ENCODE measurements around the gene SPIN1.
A peak's percentile ranks its signal among the peaks of the same experiment; 100 is the strongest.
"Not testable (repeated sequence)": the region's sequence is repeated elsewhere in the genome, so short reads cannot be mapped to it uniquely, and the experiment has no call there.

Gene SPIN1

DNA sequence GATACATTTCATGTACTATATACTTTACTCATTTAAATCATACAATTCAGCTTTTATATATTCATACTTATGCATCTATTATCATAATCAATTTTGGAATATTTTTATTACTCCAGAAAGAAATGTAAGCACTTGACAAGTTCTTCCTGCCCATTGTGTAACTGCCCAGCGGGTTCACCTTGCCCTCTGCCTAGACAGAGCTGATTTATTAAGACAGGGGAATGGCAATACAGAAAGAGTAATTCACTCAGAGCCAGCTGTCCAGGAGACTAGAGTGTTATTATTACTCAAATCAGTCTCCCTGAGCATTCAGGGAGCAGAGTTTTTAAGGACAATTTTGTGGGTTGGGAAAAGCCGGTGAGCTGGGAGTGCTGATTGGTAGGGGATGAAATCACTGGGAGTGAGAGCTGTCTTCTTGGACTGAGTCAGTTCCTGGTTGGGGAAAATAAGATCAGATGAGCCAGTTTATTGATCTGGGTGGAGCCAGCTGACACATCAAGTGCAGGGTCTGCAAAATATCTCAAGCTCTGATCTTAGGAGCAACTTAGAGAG is 16.1 kb upstream of the SPIN1 start:
- Histone ChIP-seq H3K4me3 (ENCODE audit: low read depth, low read length) (no peak overlapping the region), H3K36me3 (replicated peaks) (no peaks in the 10 kb centered on the region), H3K27ac (no peak overlapping the region), H3K27me3 (replicated peaks) (no peaks in the 10 kb centered on the region)
- in situ Hi-C loops (cut with HindIII; ENCODE audit: low pct_ligation_motif_present, low sequenced_read_pairs), result no loop called here
- no peak for DNase-seq
- TF ChIP-seq CTCF (IDR thresholded peaks at IDR 0.05; ENCODE audit: low read depth, low read length, missing control alignments), result no peak

- no peak for TF ChIP-seq CTCF (IDR thresholded peaks at IDR 0.05; ENCODE audit: low read depth, low read length, missing control alignments)
- H3K27ac ChIP-seq, result no peak overlapping the region
- in situ Hi-C loops (cut with HindIII; ENCODE audit: low pct_ligation_motif_present, low sequenced_read_pairs), result no loop called here
- no peak overlapping the region for H3K4me3 ChIP-seq (ENCODE audit: low read depth, low read length)
- H3K36me3 ChIP-seq (replicated peaks), result no peaks in the 10 kb centered on the region
- DNase-seq, result no peak
- no peaks in the 10 kb centered on the region for H3K27me3 ChIP-seq (replicated peaks)
These were observed 15.2 kb upstream of the SPIN1 start for GRCh38 chr9:88373045-88373444.

DNA sequence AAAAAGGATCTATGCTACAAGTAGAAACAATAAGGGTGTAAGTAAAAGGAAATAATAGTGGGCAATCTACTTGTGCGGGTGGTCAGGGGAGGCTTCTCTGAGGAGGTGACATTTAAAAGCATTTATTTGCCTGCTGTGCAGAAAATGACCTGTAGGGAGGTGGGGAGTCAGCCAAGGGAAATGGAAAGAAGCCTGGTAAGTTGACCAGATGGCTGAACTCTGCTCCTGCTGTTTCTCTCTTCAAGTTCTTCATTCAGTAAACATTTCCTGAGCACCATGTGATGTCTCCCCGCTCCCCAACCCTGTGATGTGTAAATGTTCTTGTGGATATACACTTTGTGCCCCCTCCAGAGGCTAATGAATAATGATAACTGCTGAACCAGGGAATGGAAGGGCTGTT is 9.9 kb upstream of the SPIN1 start:
- DNase-seq, result no peak
- in situ Hi-C loops (cut with HindIII; ENCODE audit: low pct_ligation_motif_present, low sequenced_read_pairs), result no loop called here
- peak; percentile 30 for TF ChIP-seq CTCF (IDR thresholded peaks at IDR 0.05; ENCODE audit: low read depth, low read length, missing control alignments)
- H3K36me3 ChIP-seq (replicated peaks), result no peaks in the 10 kb centered on the region
- H3K27ac ChIP-seq, result no peak overlapping the region
- H3K27me3 ChIP-seq (replicated peaks), result no peaks in the 10 kb centered on the region
- no peak overlapping the region for H3K4me3 ChIP-seq (ENCODE audit: low read depth, low read length)

DNA sequence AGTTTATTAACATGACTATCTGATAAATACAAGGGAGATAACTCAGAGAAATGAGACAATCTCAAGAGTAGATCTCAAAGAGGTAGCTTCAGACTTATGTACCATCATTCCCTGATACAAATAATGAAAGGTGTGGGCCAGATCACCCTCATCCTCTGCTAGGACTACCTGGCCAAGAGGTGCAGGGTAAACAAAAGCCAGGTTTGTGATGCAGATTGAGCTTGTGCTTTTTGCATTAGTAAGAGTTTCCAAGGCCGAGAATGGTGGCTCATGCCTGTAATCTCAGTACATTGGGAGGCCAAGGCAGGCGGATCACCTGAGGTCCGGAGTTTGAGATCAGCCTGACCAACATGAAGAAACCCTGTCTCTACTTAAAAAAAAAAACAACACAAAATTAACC is 8.9 kb upstream of the SPIN1 start:
- no peak overlapping the region for H3K4me3 ChIP-seq (ENCODE audit: low read depth, low read length)
- no peak overlapping the region for H3K27ac ChIP-seq
- no peak for TF ChIP-seq CTCF (IDR thresholded peaks at IDR 0.05; ENCODE audit: low read depth, low read length, missing control alignments)
- H3K27me3 ChIP-seq (replicated peaks), result no peaks in the 10 kb centered on the region
- H3K36me3 ChIP-seq (replicated peaks), result no peaks in the 10 kb centered on the region
- in situ Hi-C loops (cut with HindIII; ENCODE audit: low pct_ligation_motif_present, low sequenced_read_pairs), result no loop called here
- DNase-seq, result no peak

DNA sequence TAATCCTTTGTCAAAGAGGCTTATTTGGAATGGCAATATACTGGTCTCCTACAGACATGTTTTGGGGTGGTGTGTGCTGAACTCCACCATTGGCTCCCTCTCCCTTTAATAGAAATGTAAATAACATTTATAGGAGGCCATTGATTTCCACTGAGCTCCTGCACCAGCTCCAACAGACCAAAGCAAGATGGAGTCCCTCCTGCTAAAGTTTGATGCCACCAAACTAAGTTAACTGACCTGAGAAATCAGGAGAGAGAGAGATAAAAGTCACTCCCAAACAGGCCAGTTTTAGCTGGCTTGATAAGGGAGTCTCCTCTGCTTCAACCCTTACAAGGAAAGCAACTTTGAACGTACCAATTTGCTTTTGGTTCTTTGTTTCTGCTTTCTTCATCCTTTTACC is 8.1 kb upstream of the SPIN1 start:
- in situ Hi-C loops (cut with HindIII; ENCODE audit: low pct_ligation_motif_present, low sequenced_read_pairs), result no loop called here
- H3K27ac ChIP-seq, result no peak overlapping the region
- H3K27me3 ChIP-seq (replicated peaks), result no peaks in the 10 kb centered on the region
- DNase-seq, result no peak
- no peaks in the 10 kb centered on the region for H3K36me3 ChIP-seq (replicated peaks)
- no peak overlapping the region for H3K4me3 ChIP-seq (ENCODE audit: low read depth, low read length)
- TF ChIP-seq CTCF (IDR thresholded peaks at IDR 0.05; ENCODE audit: low read depth, low read length, missing control alignments), result no peak

GRCh38 chr9:88381322-88381721 is 6.9 kb upstream of the SPIN1 start:
- H3K27me3 ChIP-seq (replicated peaks); H3K27ac ChIP-seq; DNase-seq; in situ Hi-C loops (cut with HindIII; ENCODE audit: low pct_ligation_motif_present, low sequenced_read_pairs); H3K36me3 ChIP-seq (replicated peaks); H3K4me3 ChIP-seq (ENCODE audit: low read depth, low read length): not testable (repeated sequence)
